IMR-90 (cell line): ENCODE measurements around the gene EPO. TPM values are rescaled to one million over a fixed set of nuclear protein-coding genes. Genes with fewer than 3 reads are reported as not detected.

Source experiments
- ATAC-seq: fragments of 200-7000 bp; cut with Tn5 transposase; 2 replicates; pipeline ENCODE4 v1.9.1; 2020; ENCODE audit warnings: low read depth, mild to moderate bottlenecking, moderate library complexity
- BruUV-seq: library from RNA; stranded (reverse); fragments of 400-500 nt; replicated peaks from 2 replicates; lab custom pipeline; 2021; lab: Mats Ljungman, UMichigan
- CTCF ChIA-PET: fragments of 300-600 bp; formaldehyde crosslinking; extraction: SDS; loops from one replicate; lab custom pipeline; 2021; ENCODE audit warnings: antibody characterized with exemption; lab: Yijun Ruan, JAX
- POLR2A ChIA-PET: fragments of 300-600 bp; sonication (Branson Sonifier 250); formaldehyde crosslinking; loops from one replicate; lab custom pipeline; 2022; ENCODE audit warnings: antibody characterized with exemption; ENCODE audit not compliant: unreplicated experiment; lab: Charles Lee
- DNase-seq: peaks from one replicate; pipeline ENCODE4 v3.0.0; 2013
- H2AFZ ChIP-seq: replicated peaks from 2 replicates; pipeline ENCODE3; 2013; ENCODE audit warnings: low read length, mild to moderate bottlenecking; ENCODE audit not compliant: poor library complexity
- H2AK5ac ChIP-seq: 2 replicates; pipeline ENCODE4 v1.6.1; 2013; ENCODE audit warnings: low read depth, low read length, inconsistent platforms
- H2AK9ac ChIP-seq: replicated peaks from 2 replicates; pipeline ENCODE3; 2013; ENCODE audit warnings: mild to moderate bottlenecking, low read depth, low read length, moderate library complexity; ENCODE audit not compliant: poor library complexity
- H2BK120ac ChIP-seq: 2 replicates; pipeline ENCODE4 v1.6.1; 2013; ENCODE audit warnings: low read depth, low read length, inconsistent platforms
- H2BK15ac ChIP-seq: 3 replicates; pipeline ENCODE4 v1.6.1; 2013; ENCODE audit warnings: low read depth, low read length, inconsistent platforms
- H2BK20ac ChIP-seq: 2 replicates; pipeline ENCODE4 v1.6.1; 2013; ENCODE audit warnings: low read depth, mild to moderate bottlenecking, inconsistent platforms, low read length, moderate library complexity
- H2BK5ac ChIP-seq: 2 replicates; pipeline ENCODE4 v1.6.1; 2013; ENCODE audit warnings: mild to moderate bottlenecking, low read depth, low read length, inconsistent platforms; ENCODE audit not compliant: poor library complexity, severe bottlenecking
- H3K14ac ChIP-seq: replicated peaks from 2 replicates; pipeline ENCODE4 v1.6.1; 2013; ENCODE audit warnings: low read depth, low read length, inconsistent platforms
- H3K18ac ChIP-seq: 2 replicates; pipeline ENCODE4 v1.6.1; 2013; ENCODE audit warnings: low read depth, low read length, control low read depth
- H3K23ac ChIP-seq: 2 replicates; pipeline ENCODE4 v1.6.1; 2013; ENCODE audit warnings: low read depth, low read length, inconsistent platforms
- H3K27ac ChIP-seq: 2 replicates; pipeline ENCODE4 v1.5.1; 2013; ENCODE audit warnings: mild to moderate bottlenecking, control low read depth, low read length; ENCODE audit not compliant: insufficient read depth
- H3K27me3 ChIP-seq: 2 replicates; pipeline ENCODE4 v1.6.1; 2013; ENCODE audit warnings: low read length; ENCODE audit not compliant: control insufficient read depth, insufficient read depth
- H3K36me3 ChIP-seq: 2 replicates; pipeline ENCODE4 v1.6.1; 2013; ENCODE audit warnings: low read length, mixed read lengths; ENCODE audit not compliant: control insufficient read depth, insufficient read depth
- H3K4ac ChIP-seq: 2 replicates; pipeline ENCODE4 v1.6.1; 2013; ENCODE audit warnings: low read depth, low read length, inconsistent platforms
- H3K4me1 ChIP-seq: 2 replicates; pipeline ENCODE4 v1.6.1; 2013; ENCODE audit warnings: low read length, mixed read lengths; ENCODE audit not compliant: control insufficient read depth, insufficient read depth
- H3K4me2 ChIP-seq: 2 replicates; pipeline ENCODE4 v1.6.1; 2013; ENCODE audit warnings: low read depth, mild to moderate bottlenecking, control low read depth, low read length, moderate library complexity
- H3K4me3 ChIP-seq: 2 replicates; pipeline ENCODE4 v1.5.1; 2013; ENCODE audit warnings: low read depth, mild to moderate bottlenecking, control low read depth, low read length, moderate library complexity; ENCODE audit not compliant: insufficient read depth
- H3K56ac ChIP-seq: 2 replicates; pipeline ENCODE4 v1.6.1; 2013; ENCODE audit warnings: low read length, inconsistent platforms; ENCODE audit not compliant: insufficient read depth; ENCODE audit errors: extremely low read depth
- H3K79me1 ChIP-seq, 2 experiments: 2 replicates each; pipeline ENCODE4 v1.6.1; 2013; ENCODE audit warnings: low read length in 2 of 2, inconsistent platforms in 1 of 2, low read depth in 1 of 2
- H3K9ac ChIP-seq: 2 replicates; pipeline ENCODE4 v1.6.1; 2013; ENCODE audit warnings: low read depth, low read length, control low read depth
- H3K9me1 ChIP-seq: 2 replicates; pipeline ENCODE4 v1.6.1; 2013; ENCODE audit warnings: low read length, inconsistent platforms; ENCODE audit not compliant: insufficient read depth
- H3K9me3 ChIP-seq: 2 replicates; pipeline ENCODE4 v1.6.1; 2013; ENCODE audit warnings: low read length; ENCODE audit not compliant: control insufficient read depth, insufficient read depth
- H4K20me1 ChIP-seq: 2 replicates; pipeline ENCODE4 v1.6.1; 2013; ENCODE audit warnings: low read length, inconsistent platforms; ENCODE audit not compliant: insufficient read depth
- H4K5ac ChIP-seq: 2 replicates; pipeline ENCODE4 v1.6.1; 2013; ENCODE audit warnings: mild to moderate bottlenecking, low read depth, low read length, control low read depth
- H4K8ac ChIP-seq, 2 experiments: 2 replicates each; pipeline ENCODE4 v1.6.1; 2013; ENCODE audit warnings: low read depth in 2 of 2, low read length in 2 of 2, control low read depth in 1 of 2, inconsistent platforms in 1 of 2
- H4K91ac ChIP-seq: 2 replicates; pipeline ENCODE4 v1.6.1; 2013; ENCODE audit warnings: low read depth, low read length, inconsistent platforms; ENCODE audit not compliant: insufficient read depth
- MAZ ChIP-seq: IDR thresholded peaks from 2 replicates; pipeline ENCODE4 v1.6.1; 2012; ENCODE audit warnings: low read depth, mild to moderate bottlenecking, low read length, improper control_type of control experiment, moderate library complexity, borderline replicate concordance
- RAD21 ChIP-seq: IDR thresholded peaks from 2 replicates; pipeline ENCODE4 v1.6.1; 2012; ENCODE audit warnings: low read length, improper control_type of control experiment
- WGBS, 2 experiments: methylation state at CpG; one replicate each; pipeline versions ENCODE4 v1.1.5 to v1.1.7; 2013; ENCODE audit warnings: missing lambda C conversion rate in 2 of 2; ENCODE audit not compliant: insufficient read length in 1 of 2; ENCODE audit errors: extremely low coverage in 2 of 2; 5-methylcytosine and 5-hydroxymethylcytosine counted together
- dilution Hi-C: fragments of 300-500 bp; cut with HindIII; formaldehyde crosslinking; loops from one replicate; pipeline ENCODE4 v1.14.3; 2018; ENCODE audit warnings: low sequenced_read_pairs; ENCODE audit not compliant: unreplicated experiment
- in situ Hi-C: fragments of 300-500 bp; cut with MboI; formaldehyde crosslinking; loops from 3 replicates; pipeline ENCODE4 v1.14.3; 2019; ENCODE audit warnings: low sequenced_read_pairs, inconsistent platforms, mixed read lengths
- intact Hi-C: fragments of 100-400 bp; cut with micrococcal nuclease; formaldehyde crosslinking; loops from 2 replicates; pipeline ENCODE4 v1.10.0; 2022
- polyA plus RNA-seq, 3 experiments: library from polyadenylated mRNA; depleted of rRNA; stranded (reverse); fragments of >200 nt; gene quantifications; 2 replicates each; pipeline ENCODE4 v1.2.3, GENCODE V29; 2012; ENCODE audit warnings: low replicate concordance in 1 of 3
- total RNA-seq: library from RNA; depleted of rRNA; stranded (reverse); fragments of >200 nt; gene quantifications from 2 replicates; pipeline ENCODE4 v1.2.3, GENCODE V29; 2012

Gene EPO
- total and polyA plus RNA-seq, 2 of the 4 experiments (the other 2 are of a cell fraction) = not detected

- intact Hi-C loops = no loop called here
- Histone ChIP-seq H2AK5ac (peak overlapping the region; percentile 64), H3K4me2 (peak overlapping the region; percentile 98), H3K4me3 (peak overlapping the region; percentile 85), H3K9me1 (no peaks in the 10 kb centered on the region), H4K91ac (no peak overlapping the region), H2BK120ac (no peak overlapping the region), H3K18ac (no peak overlapping the region; the same call in 1 of the 2 replicates), H3K23ac (no peak overlapping the region), H3K4me1 (peaks cover 4% of the 10 kb centered on the region; the same call in 1 of the 2 replicates), H3K56ac (peak overlapping the region; percentile 21; the same call in 1 of the 2 replicates), H4K5ac (no peak overlapping the region), H2BK20ac (no peak overlapping the region), H2BK15ac (no peak overlapping the region), H2AFZ (peak overlapping the region; percentile 87), H3K14ac (0 out of 2 replicates have a peak overlapping the region, but pooled peaks have one; percentile 2), H3K27me3 (no peaks in the 10 kb centered on the region), H4K8ac (peak overlapping the region in 1 of 2 experiments; percentile 76; a peak in 1 of 4 replicates), H2BK5ac (peak overlapping the region; percentile 46), H4K20me1 (peaks cover 49% of the 10 kb centered on the region), H3K9ac (peak overlapping the region; percentile 83), H3K79me1 (peaks cover 13 to 44% of the 10 kb centered on the region in 2 experiments), H3K27ac (peak overlapping the region; percentile 84), H3K4ac (peak overlapping the region; percentile 40; the same call in 1 of the 2 replicates), H2AK9ac (peak overlapping the region; percentile 89), H3K36me3 (peaks cover 39% of the 10 kb centered on the region), H3K9me3 (no peaks in the 10 kb centered on the region)
- WGBS, 2 experiments = no CpG with 5 or more reads among the region's 59 CpGs
- DNase-seq (peak; percentile 59), ATAC-seq (peak; percentile 25)
- TF ChIP-seq MAZ (peak; percentile 78), RAD21 (no peak)
- ChIA-PET CTCF (interaction anchor here (1.5 kb wide), 1 partner anchor 16 kb away, joined by 5 read pairs; no protein-coding TSS in a partner anchor), POLR2A (interaction anchor here (0.6 to 0.7 kb wide), 2 partner anchors 32 to 115 kb away, joined by 3 to 19 read pairs; no protein-coding TSS in a partner anchor)
- in situ Hi-C loops = loop anchor here (10.0 kb wide), 1 partner anchor 201 kb away; the partner anchor contains the start of gene TSC22D4
- dilution Hi-C loops = no loop called here
- BruUV-seq = no TSS peak
These were observed 44.5 kb upstream of the EPO start for GRCh38 chr7:100675581-100676350.
